ENCODE data around the gene C1QTNF4. TPM values are rescaled to one million over a fixed set of nuclear protein-coding genes. Genes with fewer than 3 reads are reported as not detected.
"Not testable (repeated sequence)": the region's sequence is repeated elsewhere in the genome, so short reads cannot be mapped to it uniquely, and the experiment has no call there.

The C1QTNF4 gene
- total RNA-seq, 1 experiment from 2014 or later, result not detected

- DNase-seq (ENCODE audit: low read depth), result no peak
- in situ Hi-C loops (cut with HindIII; ENCODE audit: low pct_unique_long_range_greater_than_20kb, low sequenced_read_pairs), result no loop called here
Measured at GRCh38 chr11:47550288-47551047, 43.7 kb downstream of the C1QTNF4 start.

DNA sequence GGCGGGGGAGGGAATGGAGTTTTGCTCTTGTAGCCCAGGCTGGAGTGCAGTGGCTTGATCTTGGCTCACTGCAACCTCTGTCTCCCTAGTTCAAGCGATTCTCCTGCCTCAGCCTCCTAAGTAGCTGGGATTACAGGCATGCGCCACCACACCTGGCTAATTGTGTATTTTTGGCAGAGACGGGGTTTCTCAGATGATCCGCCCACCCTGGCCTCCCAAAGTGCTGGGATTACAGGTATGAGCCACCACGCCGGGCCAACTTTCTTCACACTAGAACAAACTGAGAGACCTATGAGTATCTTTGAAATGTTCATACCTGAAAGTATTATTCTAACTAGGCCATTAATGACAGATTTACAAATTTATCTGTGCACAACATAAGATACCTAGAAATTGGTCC, 47.9 kb downstream of the C1QTNF4 start:
- DNase-seq (ENCODE audit: low read depth); in situ Hi-C loops (cut with HindIII; ENCODE audit: low pct_unique_long_range_greater_than_20kb, low sequenced_read_pairs): not testable (repeated sequence)

GRCh38 chr11:47545298-47545697, 48.9 kb downstream of the C1QTNF4 start:
- no peak for DNase-seq (ENCODE audit: low read depth)
- in situ Hi-C loops (cut with HindIII; ENCODE audit: low pct_unique_long_range_greater_than_20kb, low sequenced_read_pairs), result no loop called here

- no peak for DNase-seq (ENCODE audit: low read depth)
- in situ Hi-C loops (cut with HindIII; ENCODE audit: low pct_unique_long_range_greater_than_20kb, low sequenced_read_pairs), result no loop called here
Measured at GRCh38 chr11:47541070-47541469, 53.1 kb downstream of the C1QTNF4 start.

DNA sequence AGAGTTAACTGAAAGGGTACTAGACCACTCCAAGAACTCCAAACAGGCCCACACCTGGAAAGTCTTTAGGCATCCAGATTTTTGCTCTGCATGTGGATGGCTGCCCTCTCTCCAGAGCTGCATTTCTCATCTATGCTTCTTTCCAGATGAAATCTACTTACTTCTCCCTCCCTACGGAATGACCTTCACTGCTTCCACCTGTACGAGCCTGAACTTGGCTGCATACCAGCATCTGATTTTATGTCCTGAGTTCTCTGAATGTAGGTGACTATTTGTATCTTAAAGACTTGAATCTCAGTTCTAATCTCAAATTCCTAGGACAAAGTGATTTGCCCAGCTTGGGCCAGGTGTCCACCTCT, 54.6 kb downstream of the C1QTNF4 start:
- in situ Hi-C loops (cut with HindIII; ENCODE audit: low pct_unique_long_range_greater_than_20kb, low sequenced_read_pairs), result no loop called here
- DNase-seq (ENCODE audit: low read depth), result no peak

Other genes with a start within 250 kb of the C1QTNF4 start
- not detected in 2 replicates for gene MYBPC3, start 241.7 kb downstream of the C1QTNF4 start, total RNA-seq (2014; rRNA removed; shearing (Covaris generic); ENCODE audit: low replicate concordance)
- gene SPI1, start 215.9 kb downstream of the C1QTNF4 start, total RNA-seq (2014; rRNA removed; shearing (Covaris generic); ENCODE audit: low replicate concordance), result not detected in 2 replicates
- gene SLC39A13, start 185.8 kb downstream of the C1QTNF4 start, total RNA-seq (2014; rRNA removed; shearing (Covaris generic); ENCODE audit: low replicate concordance), result 46.2 and 86.8 TPM in 2 replicates
- gene PSMC3, start 168.0 kb downstream of the C1QTNF4 start, total RNA-seq (2014; rRNA removed; shearing (Covaris generic); ENCODE audit: low replicate concordance), result 72.1 and 77.7 TPM in 2 replicates
- gene RAPSN, start 145.3 kb downstream of the C1QTNF4 start, total RNA-seq (2014; rRNA removed; shearing (Covaris generic); ENCODE audit: low replicate concordance), result not detected in 2 replicates
- gene CELF1, start 41.3 kb downstream of the C1QTNF4 start, total RNA-seq (2014; rRNA removed; shearing (Covaris generic); ENCODE audit: low replicate concordance), result 39.8 and 99.7 TPM in 2 replicates
- 100 and 109 TPM in 2 replicates for gene PTPMT1, start 28.8 kb downstream of the C1QTNF4 start, total RNA-seq (2014; rRNA removed; shearing (Covaris generic); ENCODE audit: low replicate concordance)
- 22.6 and 33.6 TPM in 2 replicates for gene KBTBD4, start 15.4 kb downstream of the C1QTNF4 start, total RNA-seq (2014; rRNA removed; shearing (Covaris generic); ENCODE audit: low replicate concordance)
- gene NDUFS3, start 15.3 kb downstream of the C1QTNF4 start, total RNA-seq (2014; rRNA removed; shearing (Covaris generic); ENCODE audit: low replicate concordance), result 96.4 and 117 TPM in 2 replicates
- not detected in 2 replicates for gene FAM180B, start 7.7 kb downstream of the C1QTNF4 start, total RNA-seq (2014; rRNA removed; shearing (Covaris generic); ENCODE audit: low replicate concordance)
- 17.6 and 23.8 TPM in 2 replicates for gene MTCH2, start 48.1 kb upstream of the C1QTNF4 start, total RNA-seq (2014; rRNA removed; shearing (Covaris generic); ENCODE audit: low replicate concordance)
- gene AGBL2, start 121.0 kb upstream of the C1QTNF4 start, total RNA-seq (2014; rRNA removed; shearing (Covaris generic); ENCODE audit: low replicate concordance), result 0.37 and 4.9 TPM in 2 replicates
- 16.6 and 26.3 TPM in 2 replicates for gene FNBP4, start 172.9 kb upstream of the C1QTNF4 start, total RNA-seq (2014; rRNA removed; shearing (Covaris generic); ENCODE audit: low replicate concordance)